Keratinocyte (primary cell): ENCODE results near the gene TCTN2.

Experiments
- EZH2 ChIP-seq: IDR thresholded peaks from one replicate; pipeline ENCODE4 v1.6.1; 2012; ENCODE audit warnings: inconsistent platforms, mild to moderate bottlenecking, low read length, moderate library complexity
- TF ChIP-seq, protein P1 (sequence below), 3 experiments: IDR thresholded peaks in 1 of 3; conservative IDR thresholded peaks in 1 of 3; optimal IDR thresholded peaks in 1 of 3; 2 replicates in 2 of 3; 3 replicates in 1 of 3; pipeline versions ENCODE3 to v1.5.1; 2011; ENCODE audit warnings: low read length in 3 of 3, mild to moderate bottlenecking in 3 of 3, moderate library complexity in 2 of 3, control low read depth in 1 of 3, inconsistent platforms in 1 of 3; ENCODE audit not compliant: insufficient read depth in 2 of 3; ENCODE audit errors: extremely low read depth in 1 of 3

DNA sequence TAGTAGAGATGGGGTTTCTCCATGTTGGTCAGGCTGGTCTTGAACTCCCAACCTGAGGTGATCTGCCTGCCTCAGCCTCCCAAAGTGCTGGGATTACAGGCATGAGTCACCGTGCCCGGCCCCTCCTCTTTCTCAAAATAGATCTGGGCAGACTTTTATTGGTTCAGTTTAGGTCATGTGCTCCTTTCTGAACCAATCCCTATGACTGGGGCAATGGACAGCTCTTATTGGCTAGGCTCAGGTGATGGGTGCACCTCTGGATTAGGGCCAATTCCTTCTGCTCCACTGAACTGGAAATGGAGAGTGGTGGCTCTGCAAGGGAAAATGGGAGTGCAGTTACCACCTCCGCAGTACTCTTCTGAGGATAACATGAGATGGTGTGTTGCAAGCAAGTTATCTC, 35.0 kb downstream of the TCTN2 start:
- no peak for TF ChIP-seq EZH2
- TF ChIP-seq, protein P1, sequence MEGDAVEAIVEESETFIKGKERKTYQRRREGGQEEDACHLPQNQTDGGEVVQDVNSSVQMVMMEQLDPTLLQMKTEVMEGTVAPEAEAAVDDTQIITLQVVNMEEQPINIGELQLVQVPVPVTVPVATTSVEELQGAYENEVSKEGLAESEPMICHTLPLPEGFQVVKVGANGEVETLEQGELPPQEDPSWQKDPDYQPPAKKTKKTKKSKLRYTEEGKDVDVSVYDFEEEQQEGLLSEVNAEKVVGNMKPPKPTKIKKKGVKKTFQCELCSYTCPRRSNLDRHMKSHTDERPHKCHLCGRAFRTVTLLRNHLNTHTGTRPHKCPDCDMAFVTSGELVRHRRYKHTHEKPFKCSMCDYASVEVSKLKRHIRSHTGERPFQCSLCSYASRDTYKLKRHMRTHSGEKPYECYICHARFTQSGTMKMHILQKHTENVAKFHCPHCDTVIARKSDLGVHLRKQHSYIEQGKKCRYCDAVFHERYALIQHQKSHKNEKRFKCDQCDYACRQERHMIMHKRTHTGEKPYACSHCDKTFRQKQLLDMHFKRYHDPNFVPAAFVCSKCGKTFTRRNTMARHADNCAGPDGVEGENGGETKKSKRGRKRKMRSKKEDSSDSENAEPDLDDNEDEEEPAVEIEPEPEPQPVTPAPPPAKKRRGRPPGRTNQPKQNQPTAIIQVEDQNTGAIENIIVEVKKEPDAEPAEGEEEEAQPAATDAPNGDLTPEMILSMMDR (optimal IDR thresholded peaks at IDR 0.05 in 1 of 3, IDR thresholded peaks at IDR 0.05 in 1 of 3, conservative IDR thresholded peaks at IDR 0.05 in 1 of 3; ENCODE audit: extremely low read depth in 1 of 3, insufficient read depth in 2 of 3, low read length in 3 of 3), result no peak
